Measurements from ENCODE around the gene ZNF79. TPM values are rescaled to one million over a fixed set of nuclear protein-coding genes. Genes with fewer than 3 reads are reported as not detected.

ZNF79 gene
- total RNA-seq, 2 experiments from 2014 or later, result 14.2 to 18.9 TPM

- Mint-ChIP-seq H3K4me3 (no peak overlapping the region), H3K27me3 (no peaks in the 10 kb centered on the region), H3K4me1 (no peaks in the 10 kb centered on the region), H3K9me3 (ENCODE audit: low read depth) (no peaks in the 10 kb centered on the region), H3K36me3 (no peaks in the 10 kb centered on the region), H3K27ac (no peak overlapping the region)
- DNase-seq (no peak), ATAC-seq (no peak)
- CTCF ChIA-PET, result no interaction called here
These were observed 20.5 kb upstream of the ZNF79 start for GRCh38 chr9:127403507-127404192.

- H3K36me3 Mint-ChIP-seq, result no peaks in the 10 kb centered on the region
- CTCF ChIA-PET, result no interaction called here
- no peak overlapping the region for H3K4me3 Mint-ChIP-seq
- no peak overlapping the region for H3K27ac Mint-ChIP-seq
- H3K9me3 Mint-ChIP-seq (ENCODE audit: low read depth), result no peaks in the 10 kb centered on the region
- no peaks in the 10 kb centered on the region for H3K27me3 Mint-ChIP-seq
- ATAC-seq, result no peak
- no peak for DNase-seq
- H3K4me1 Mint-ChIP-seq, result no peaks in the 10 kb centered on the region
These were observed 19.6 kb upstream of the ZNF79 start for GRCh38 chr9:127404631-127405030.

- DNase-seq (no peak), ATAC-seq (no peak)
- H3K4me1 Mint-ChIP-seq, result no peaks in the 10 kb centered on the region
- no peaks in the 10 kb centered on the region for H3K9me3 Mint-ChIP-seq (ENCODE audit: low read depth)
- H3K36me3 Mint-ChIP-seq, result no peaks in the 10 kb centered on the region
- H3K27ac Mint-ChIP-seq, result no peak overlapping the region
- CTCF ChIA-PET, result no interaction called here
- no peak overlapping the region for H3K4me3 Mint-ChIP-seq
- H3K27me3 Mint-ChIP-seq, result no peaks in the 10 kb centered on the region
These were observed 18.6 kb upstream of the ZNF79 start for GRCh38 chr9:127405344-127406125.

GRCh38 chr9:127406799-127407491 is 17.2 kb upstream of the ZNF79 start:
- CTCF ChIA-PET, result no interaction called here
- peaks cover 3% of the 10 kb centered on the region for H3K4me1 Mint-ChIP-seq
- H3K9me3 Mint-ChIP-seq (ENCODE audit: low read depth), result no peaks in the 10 kb centered on the region
- ATAC-seq (no peak), DNase-seq (no peak)
- no peaks in the 10 kb centered on the region for H3K36me3 Mint-ChIP-seq
- no peak overlapping the region for H3K27ac Mint-ChIP-seq
- H3K27me3 Mint-ChIP-seq, result peaks cover 6% of the 10 kb centered on the region
- no peak overlapping the region for H3K4me3 Mint-ChIP-seq

GRCh38 chr9:127407492-127407843 is 16.7 kb upstream of the ZNF79 start:
- Mint-ChIP-seq H3K4me1 (peaks cover 3% of the 10 kb centered on the region), H3K4me3 (no peak overlapping the region), H3K27ac (no peak overlapping the region), H3K27me3 (peaks cover 6% of the 10 kb centered on the region), H3K9me3 (ENCODE audit: low read depth) (no peaks in the 10 kb centered on the region), H3K36me3 (no peaks in the 10 kb centered on the region)
- no peak for DNase-seq
- no peak for ATAC-seq
- CTCF ChIA-PET, result no interaction called here

GRCh38 chr9:127411122-127411521 is 13.1 kb upstream of the ZNF79 start:
- Mint-ChIP-seq H3K4me1 (peaks cover 3% of the 10 kb centered on the region), H3K9me3 (ENCODE audit: low read depth) (no peaks in the 10 kb centered on the region), H3K36me3 (no peaks in the 10 kb centered on the region), H3K27me3 (peaks cover 9% of the 10 kb centered on the region), H3K27ac (no peak overlapping the region), H3K4me3 (no peak overlapping the region)
- ATAC-seq, result no peak
- CTCF ChIA-PET, result no interaction called here
- DNase-seq, result no peak

- CTCF ChIA-PET, result interaction anchor here (0.9 to 2.1 kb wide), 2 partner anchors 16 to 200 kb away, joined by 3 to 6 read pairs; no protein-coding TSS in a partner anchor
- peaks cover 5% of the 10 kb centered on the region for H3K4me1 Mint-ChIP-seq
- no peak overlapping the region for H3K4me3 Mint-ChIP-seq
- H3K27ac Mint-ChIP-seq, result no peak overlapping the region
- H3K36me3 Mint-ChIP-seq, result no peaks in the 10 kb centered on the region
- H3K27me3 Mint-ChIP-seq, result peaks cover 9% of the 10 kb centered on the region
- ATAC-seq, result no peak
- DNase-seq, result no peak
- H3K9me3 Mint-ChIP-seq (ENCODE audit: low read depth), result no peaks in the 10 kb centered on the region
These were observed 9.0 kb upstream of the ZNF79 start for GRCh38 chr9:127415141-127415540.

GRCh38 chr9:127415657-127416056 is 8.5 kb upstream of the ZNF79 start:
- no peak for DNase-seq
- no peaks in the 10 kb centered on the region for H3K36me3 Mint-ChIP-seq
- peaks cover 5% of the 10 kb centered on the region for H3K4me1 Mint-ChIP-seq
- CTCF ChIA-PET, result interaction anchor here (0.9 to 2.1 kb wide), 2 partner anchors 17 to 201 kb away, joined by 3 to 6 read pairs; no protein-coding TSS in a partner anchor
- no peak overlapping the region for H3K4me3 Mint-ChIP-seq
- no peak for ATAC-seq
- peaks cover 9% of the 10 kb centered on the region for H3K27me3 Mint-ChIP-seq
- no peaks in the 10 kb centered on the region for H3K9me3 Mint-ChIP-seq (ENCODE audit: low read depth)
- H3K27ac Mint-ChIP-seq, result no peak overlapping the region

GRCh38 chr9:127417131-127418036 is 6.8 kb upstream of the ZNF79 start:
- Mint-ChIP-seq H3K36me3 (no peaks in the 10 kb centered on the region), H3K27me3 (peaks cover 2% of the 10 kb centered on the region), H3K9me3 (ENCODE audit: low read depth) (no peaks in the 10 kb centered on the region), H3K4me1 (peaks cover 3% of the 10 kb centered on the region), H3K4me3 (no peak overlapping the region), H3K27ac (no peak overlapping the region)
- no peak for ATAC-seq
- CTCF ChIA-PET, result interaction anchor here (0.8 to 2.1 kb wide), 6 partner anchors 17 to 204 kb away, joined by 3 to 8 read pairs (median 4); partner anchors contain the start of gene SLC2A8
- no peak for DNase-seq

GRCh38 chr9:127418037-127418471 is 6.1 kb upstream of the ZNF79 start:
- peaks cover 10% of the 10 kb centered on the region for H3K4me1 Mint-ChIP-seq
- H3K27me3 Mint-ChIP-seq, result peaks cover 2% of the 10 kb centered on the region
- H3K27ac Mint-ChIP-seq, result no peak overlapping the region
- CTCF ChIA-PET, result interaction anchor here (0.8 to 1.6 kb wide), 4 partner anchors 18 to 205 kb away, joined by 3 to 8 read pairs (median 4); partner anchors contain the start of gene SLC2A8
- no peaks in the 10 kb centered on the region for H3K36me3 Mint-ChIP-seq
- H3K9me3 Mint-ChIP-seq (ENCODE audit: low read depth), result no peaks in the 10 kb centered on the region
- ATAC-seq (peak; percentile 78), DNase-seq (peak; percentile 64)
- no peak overlapping the region for H3K4me3 Mint-ChIP-seq

- H3K4me3 Mint-ChIP-seq, result no peak overlapping the region
- H3K36me3 Mint-ChIP-seq, result no peaks in the 10 kb centered on the region
- ATAC-seq (no peak), DNase-seq (no peak)
- no peaks in the 10 kb centered on the region for H3K9me3 Mint-ChIP-seq (ENCODE audit: low read depth)
- H3K4me1 Mint-ChIP-seq, result peaks cover 13% of the 10 kb centered on the region
- H3K27me3 Mint-ChIP-seq, result no peaks in the 10 kb centered on the region
- CTCF ChIA-PET, result interaction anchor here (1.6 kb wide), 1 partner anchor 22 kb away, joined by 4 read pairs; the partner anchor contains the start of gene SLC2A8
- H3K27ac Mint-ChIP-seq, result no peak overlapping the region
These were observed 4.8 kb upstream of the ZNF79 start for GRCh38 chr9:127419348-127419747.

- DNase-seq (no peak), ATAC-seq (no peak)
- Mint-ChIP-seq H3K27ac (no peak overlapping the region), H3K4me3 (no peak overlapping the region), H3K9me3 (ENCODE audit: low read depth) (no peaks in the 10 kb centered on the region), H3K4me1 (peaks cover 26% of the 10 kb centered on the region), H3K27me3 (no peaks in the 10 kb centered on the region), H3K36me3 (no peaks in the 10 kb centered on the region)
- CTCF ChIA-PET, result interaction anchor here (1.5 to 1.6 kb wide), 2 partner anchors 24 to 32 kb away, joined by 4 read pairs; partner anchors contain the start of gene SLC2A8
These were observed 3.1 kb upstream of the ZNF79 start for GRCh38 chr9:127421057-127421456.

Data from activated CD8-positive, alpha-beta memory T cell treated with anti-CD3 and anti-CD28 coated beads, Interleukin-2, amount 10 ng/mL, durations not matched to agents 7 days and 5 days (primary cell).